IPS-18c (cell line): ENCODE measurements around the gene CHST11.

ENCODE experiments used
- H3K4me3 ChIP-seq: 2 replicates; pipeline ENCODE4 v1.7.0; 2013; ENCODE audit warnings: low read depth, mild to moderate bottlenecking, low read length, moderate library complexity; ENCODE audit not compliant: insufficient read depth
- H3K9me3 ChIP-seq: one replicate; pipeline ENCODE4 v1.6.1; 2013; ENCODE audit warnings: mild to moderate bottlenecking, low read length, moderate library complexity; ENCODE audit not compliant: control insufficient read depth, insufficient read depth

The CHST11 gene

DNA sequence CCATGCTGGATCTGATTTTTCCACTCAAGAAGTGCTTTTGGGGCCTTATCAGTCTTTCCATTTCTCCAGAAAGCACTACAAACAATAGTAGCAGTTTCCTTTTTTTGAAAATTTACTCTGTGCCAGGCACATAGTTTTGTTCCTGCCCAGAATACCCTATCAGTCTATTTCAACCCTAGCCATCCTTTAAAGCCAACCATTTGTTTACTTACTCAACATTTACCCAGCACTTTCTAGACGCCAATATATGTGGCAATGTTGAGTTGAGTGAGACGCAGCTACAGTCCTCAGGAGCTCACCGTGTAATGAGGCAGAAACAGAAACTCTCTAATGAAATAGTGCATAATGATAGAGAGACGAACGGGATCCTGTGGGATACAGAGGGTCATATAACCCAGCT is 32.9 kb upstream of the CHST11 start:
- peaks cover 2% of the 10 kb centered on the region for H3K9me3 ChIP-seq
- H3K4me3 ChIP-seq, result no peak overlapping the region

DNA sequence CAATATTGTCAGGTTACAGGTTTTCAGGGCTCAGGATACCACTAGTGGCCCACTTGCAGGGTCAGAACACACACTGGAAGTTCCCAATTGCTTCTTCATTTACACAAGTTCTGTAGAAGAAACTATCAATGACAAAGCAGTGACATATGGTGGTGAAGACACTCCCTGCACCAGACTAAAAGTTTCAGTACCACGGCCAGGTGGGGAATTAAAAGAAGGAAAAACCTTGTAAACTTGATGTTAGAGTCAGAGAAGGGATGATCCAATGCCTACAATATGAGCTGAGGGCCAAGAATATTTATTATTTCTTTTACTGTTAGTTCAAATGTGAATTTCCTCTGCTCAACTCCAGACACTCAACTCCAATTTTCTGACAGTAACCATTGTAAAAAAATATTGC is 31.8 kb upstream of the CHST11 start:
- no peak overlapping the region for H3K4me3 ChIP-seq

GRCh38 chr12:104425614-104426013 is 31.1 kb upstream of the CHST11 start:
- Histone ChIP-seq H3K9me3 (no peaks in the 10 kb centered on the region), H3K4me3 (no peak overlapping the region)

More for the DNA sequence above, 31.8 kb upstream of the CHST11 start:
- peaks cover 2% of the 10 kb centered on the region for H3K9me3 ChIP-seq

GRCh38 chr12:104426926-104427546 is 29.7 kb upstream of the CHST11 start:
- Histone ChIP-seq H3K4me3 (no peak overlapping the region), H3K9me3 (no peaks in the 10 kb centered on the region)

GRCh38 chr12:104427547-104427938 is 29.2 kb upstream of the CHST11 start:
- Histone ChIP-seq H3K4me3 (no peak overlapping the region), H3K9me3 (no peaks in the 10 kb centered on the region)

- H3K4me3 ChIP-seq, result no peak overlapping the region
- H3K9me3 ChIP-seq, result no peaks in the 10 kb centered on the region
These were observed 23.7 kb upstream of the CHST11 start for GRCh38 chr12:104433061-104433460.

DNA sequence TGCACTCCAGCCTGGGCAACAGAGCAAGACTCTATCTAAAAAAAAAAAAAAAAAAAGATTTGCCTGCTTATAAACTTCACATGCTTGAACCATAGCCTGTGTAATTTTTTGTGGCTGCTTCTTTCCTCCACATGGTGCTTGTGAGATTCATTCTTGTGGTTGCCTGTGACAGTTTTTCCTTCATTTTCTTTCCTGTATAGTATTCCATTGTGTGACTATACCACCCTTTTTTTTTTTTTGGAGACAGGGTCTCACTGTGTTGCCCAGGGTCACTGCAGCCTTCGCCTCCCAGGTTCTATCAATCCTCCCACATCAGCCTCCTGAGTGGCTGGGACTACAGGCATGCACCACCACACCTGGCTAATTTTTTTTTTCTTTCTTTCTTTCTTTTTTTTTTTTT is 22.6 kb upstream of the CHST11 start:
- H3K9me3 ChIP-seq, result no peaks in the 10 kb centered on the region
- H3K4me3 ChIP-seq, result no peak overlapping the region

DNA sequence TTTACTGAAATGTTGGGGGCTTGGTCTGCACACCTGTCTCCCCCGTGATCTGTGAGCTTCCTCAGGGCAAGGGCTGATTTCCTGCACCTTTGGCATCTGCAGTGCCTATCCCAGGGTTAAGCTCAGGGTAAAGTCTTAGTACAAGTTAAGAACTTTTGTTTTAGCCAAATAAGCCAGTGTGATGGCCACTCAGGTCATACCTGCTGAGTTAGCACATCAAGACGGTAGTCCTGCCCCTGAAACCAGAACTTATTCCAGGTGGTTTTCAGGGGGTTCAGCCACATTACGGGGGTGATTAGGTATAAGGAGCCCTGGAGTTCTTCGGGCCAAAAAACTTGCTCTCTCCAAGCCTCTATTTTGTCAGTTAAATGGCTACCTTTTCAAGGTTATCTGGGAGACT is 21.6 kb upstream of the CHST11 start:
- no peaks in the 10 kb centered on the region for H3K9me3 ChIP-seq

GRCh38 chr12:104435765-104436164 is 21.0 kb upstream of the CHST11 start:
- Histone ChIP-seq H3K4me3 (no peak overlapping the region), H3K9me3 (no peaks in the 10 kb centered on the region)

More for the DNA sequence above, 21.6 kb upstream of the CHST11 start:
- no peak overlapping the region for H3K4me3 ChIP-seq

GRCh38 chr12:104436790-104437189 is 20.0 kb upstream of the CHST11 start:
- H3K4me3 ChIP-seq, result no peak overlapping the region
- H3K9me3 ChIP-seq, result no peaks in the 10 kb centered on the region

GRCh38 chr12:104438134-104438533 is 18.6 kb upstream of the CHST11 start:
- Histone ChIP-seq H3K9me3 (no peaks in the 10 kb centered on the region), H3K4me3 (no peak overlapping the region)

DNA sequence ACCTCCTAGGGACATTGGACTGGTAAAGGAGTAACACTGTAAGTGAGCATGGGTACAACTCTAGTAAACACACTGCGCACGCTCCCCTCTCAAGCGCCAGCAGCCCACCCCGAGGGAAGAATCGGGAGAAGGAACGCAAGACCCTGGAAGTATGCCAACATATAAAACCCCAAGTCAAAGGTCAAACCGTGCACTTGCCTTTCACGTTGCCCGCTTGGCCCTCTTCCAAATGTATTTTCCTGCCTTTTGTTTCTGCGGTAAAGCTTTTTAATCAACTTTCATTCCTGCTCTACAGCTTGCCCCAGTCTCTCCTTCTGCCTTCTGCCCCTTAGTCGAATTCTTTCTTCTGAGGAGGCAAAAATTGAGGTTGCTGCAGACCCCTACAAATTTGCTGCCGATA is 17.6 kb upstream of the CHST11 start:
- Histone ChIP-seq H3K4me3 (no peak overlapping the region), H3K9me3 (no peaks in the 10 kb centered on the region)

DNA sequence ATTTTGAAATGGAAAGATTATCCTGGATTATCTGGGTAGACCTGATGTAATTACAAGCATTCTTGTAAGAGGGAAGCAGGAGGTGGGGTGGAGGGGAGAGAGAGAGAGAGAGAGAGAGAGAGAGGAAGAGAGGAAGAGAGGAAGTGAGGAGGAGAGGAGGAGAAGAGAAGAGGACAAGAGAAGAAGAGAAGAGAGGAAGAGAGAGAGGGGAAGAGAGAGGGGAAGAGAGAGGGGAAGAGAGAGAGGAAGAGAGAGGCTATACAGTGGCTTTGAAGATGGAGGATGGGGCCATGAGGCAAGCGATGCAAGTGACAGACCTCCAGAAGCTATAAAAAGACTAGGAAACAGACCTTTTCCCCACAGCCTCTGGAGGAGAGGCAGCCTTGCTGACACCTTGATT is 13.7 kb upstream of the CHST11 start:
- Histone ChIP-seq H3K4me3 (no peak overlapping the region), H3K9me3 (no peaks in the 10 kb centered on the region)

DNA sequence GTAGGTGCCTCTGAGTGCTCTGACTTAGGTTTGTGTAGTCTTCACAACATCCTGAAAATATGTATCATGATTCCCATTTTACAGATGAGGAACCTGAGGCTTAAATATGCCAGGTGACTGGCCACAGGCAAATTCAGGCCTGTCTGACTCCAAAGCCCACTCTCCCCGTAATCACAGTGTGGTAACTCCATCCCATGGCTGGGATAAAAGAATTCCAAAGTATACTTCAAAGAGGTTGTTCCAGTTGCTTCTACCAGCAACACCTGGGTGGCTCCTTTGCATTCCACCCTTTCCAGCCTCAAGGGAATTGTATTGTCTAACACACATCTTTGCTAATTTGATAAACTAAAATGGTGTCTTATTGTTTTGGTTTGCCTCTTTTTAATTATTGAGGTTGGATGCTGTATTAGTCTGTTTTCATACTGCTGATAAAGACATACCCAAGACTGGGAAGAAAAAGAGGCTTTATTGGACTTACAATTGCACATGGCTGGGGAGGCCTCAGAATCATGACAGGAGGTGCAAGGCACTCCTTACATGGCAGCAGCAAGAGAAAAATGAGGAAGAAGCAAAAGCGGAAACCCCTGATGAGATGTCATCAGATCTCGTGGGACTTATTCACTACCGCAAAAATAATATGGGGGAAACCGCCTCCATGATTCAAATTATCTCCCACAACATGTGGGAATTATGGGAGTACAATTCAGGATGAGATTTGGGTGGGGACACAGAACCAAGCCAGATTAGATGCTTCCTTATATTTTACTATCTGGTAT is 9.9 kb upstream of the CHST11 start:
- H3K4me3 ChIP-seq, result no peak overlapping the region
- H3K9me3 ChIP-seq, result no peaks in the 10 kb centered on the region

- Histone ChIP-seq H3K4me3 (no peak overlapping the region), H3K9me3 (no peaks in the 10 kb centered on the region)
These were observed 8.7 kb upstream of the CHST11 start for GRCh38 chr12:104448031-104448430.

DNA sequence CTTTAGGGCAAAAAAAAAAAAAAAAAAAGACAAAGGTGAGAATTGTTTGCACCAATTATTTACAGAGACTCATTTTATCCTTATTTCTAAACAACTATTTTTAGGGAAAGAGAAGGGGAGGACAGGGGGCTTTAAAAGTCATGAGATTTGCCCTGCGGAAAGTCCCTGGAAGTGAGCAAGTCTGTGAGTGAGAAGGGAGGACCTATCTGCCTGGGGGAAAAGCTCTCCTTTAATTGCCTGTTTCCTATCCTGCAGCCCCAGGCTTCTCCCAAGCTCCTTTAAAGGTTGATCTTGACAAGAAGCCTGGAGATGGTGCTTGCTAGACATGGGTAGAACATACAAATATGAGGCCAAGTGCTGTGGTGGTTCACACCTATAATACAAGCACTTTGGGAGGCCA is 8.3 kb upstream of the CHST11 start:
- no peak overlapping the region for H3K4me3 ChIP-seq

DNA sequence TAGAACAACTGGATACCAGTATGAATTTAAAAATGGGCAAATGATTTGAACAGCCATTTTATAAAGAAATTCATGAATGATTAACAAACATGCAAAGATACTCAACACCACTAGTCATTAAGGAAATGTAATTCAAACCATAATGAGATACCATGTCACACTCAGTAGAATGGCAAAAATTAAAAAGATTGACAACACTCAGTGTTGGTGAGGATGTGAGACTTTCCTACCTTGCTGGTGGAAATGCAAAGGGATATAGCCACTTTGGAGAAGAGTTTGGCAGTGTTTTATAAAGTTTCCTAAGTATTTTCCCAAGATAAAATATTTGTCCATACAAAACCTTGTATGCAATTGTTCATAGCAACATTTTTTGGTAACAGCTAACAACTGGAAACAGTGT is 6.0 kb upstream of the CHST11 start:
- Histone ChIP-seq H3K9me3 (no peaks in the 10 kb centered on the region), H3K4me3 (no peak overlapping the region)

More for the DNA sequence above, 8.3 kb upstream of the CHST11 start:
- no peaks in the 10 kb centered on the region for H3K9me3 ChIP-seq

DNA sequence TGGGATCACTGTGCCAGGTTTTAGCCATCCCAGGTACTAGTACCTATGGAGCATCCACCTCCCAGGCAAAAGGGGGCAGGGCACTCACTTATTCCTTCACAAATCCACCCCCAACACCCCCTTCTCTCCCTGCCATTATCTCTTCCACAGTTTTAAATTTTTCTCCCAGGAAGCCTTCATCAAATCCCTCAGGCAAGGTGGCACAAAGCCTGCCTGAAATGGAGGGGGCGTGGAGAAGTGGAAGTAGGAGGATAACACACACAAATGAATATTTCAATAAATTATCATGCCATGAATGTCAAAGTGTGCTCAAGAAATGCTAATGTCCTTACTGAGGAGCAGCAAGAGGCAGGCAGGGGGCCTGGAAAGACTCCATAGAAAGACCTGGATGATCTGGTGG is 4.7 kb upstream of the CHST11 start:
- Histone ChIP-seq H3K9me3 (no peaks in the 10 kb centered on the region), H3K4me3 (no peak overlapping the region)

DNA sequence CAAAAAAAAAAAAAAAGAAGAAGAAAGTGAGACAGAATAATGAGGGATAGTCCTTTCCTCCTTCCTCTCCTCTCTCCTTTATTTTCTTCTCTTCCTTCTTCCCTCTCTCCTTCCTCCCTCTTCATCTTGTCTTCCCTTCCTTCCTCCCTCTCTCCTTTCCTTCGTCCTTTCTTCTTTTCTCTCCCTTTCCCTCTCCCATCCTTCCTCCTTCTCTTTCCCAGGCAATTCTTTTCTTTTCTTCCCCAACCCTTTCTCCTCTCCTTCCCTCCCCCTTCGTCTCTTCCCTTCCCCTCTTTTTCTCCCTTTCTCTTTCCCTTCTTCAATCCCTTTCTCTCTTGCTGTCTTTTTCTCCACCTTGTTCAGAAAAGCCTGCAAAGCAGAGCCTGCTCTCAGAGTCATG is 3.6 kb upstream of the CHST11 start:
- Histone ChIP-seq H3K9me3 (no peaks in the 10 kb centered on the region), H3K4me3 (no peak overlapping the region)
